Measurements from ENCODE around the gene TMEM135.
A peak's percentile ranks its signal among the peaks of the same experiment; 100 is the strongest.
"Not testable (repeated sequence)": the region's sequence is repeated elsewhere in the genome, so short reads cannot be mapped to it uniquely, and the experiment has no call there.

The TMEM135 gene

GRCh38 chr11:87081358-87081757, 43.6 kb downstream of the TMEM135 start:
- DNase-seq = peak; percentile 7

- no peak for DNase-seq
Measured at GRCh38 chr11:87082590-87082989, 44.9 kb downstream of the TMEM135 start.

- DNase-seq = no peak
Measured at GRCh38 chr11:87083029-87083428, 45.3 kb downstream of the TMEM135 start.

GRCh38 chr11:87092159-87092558, 54.4 kb downstream of the TMEM135 start:
- DNase-seq = no peak

GRCh38 chr11:87092567-87092966, 54.8 kb downstream of the TMEM135 start:
- no peak for DNase-seq

GRCh38 chr11:87097582-87097981, 59.8 kb downstream of the TMEM135 start:
- DNase-seq = peak; percentile 14

- no peak for DNase-seq
Measured at GRCh38 chr11:87101956-87102580, 64.3 kb downstream of the TMEM135 start.

GRCh38 chr11:87105826-87106225, 68.1 kb downstream of the TMEM135 start:
- not testable (repeated sequence) for DNase-seq

- not testable (repeated sequence) for DNase-seq
Measured at GRCh38 chr11:87107379-87107778, 69.6 kb downstream of the TMEM135 start.

GRCh38 chr11:87110443-87111131, 72.9 kb downstream of the TMEM135 start:
- DNase-seq = no peak

- no peak for DNase-seq
Measured at GRCh38 chr11:87114093-87114492, 76.4 kb downstream of the TMEM135 start.

GRCh38 chr11:87116185-87116584, 78.5 kb downstream of the TMEM135 start:
- no peak for DNase-seq

GRCh38 chr11:87120937-87121336, 83.2 kb downstream of the TMEM135 start:
- no peak for DNase-seq

GRCh38 chr11:87122852-87123251, 85.1 kb downstream of the TMEM135 start:
- DNase-seq = no peak

GRCh38 chr11:87125257-87125656, 87.5 kb downstream of the TMEM135 start:
- DNase-seq = no peak

- DNase-seq = no peak
Measured at GRCh38 chr11:87127101-87127500, 89.4 kb downstream of the TMEM135 start.

- no peak for DNase-seq
Measured at GRCh38 chr11:87128372-87128771, 90.6 kb downstream of the TMEM135 start.

- DNase-seq = no peak
Measured at GRCh38 chr11:87134524-87135106, 96.9 kb downstream of the TMEM135 start.

GRCh38 chr11:87136236-87136635, 98.5 kb downstream of the TMEM135 start:
- DNase-seq = no peak

GRCh38 chr11:87137711-87138110, 100.0 kb downstream of the TMEM135 start:
- no peak for DNase-seq

- no peak for DNase-seq
Measured at GRCh38 chr11:87139475-87139874, 101.7 kb downstream of the TMEM135 start.

GRCh38 chr11:87141322-87141721, 103.6 kb downstream of the TMEM135 start:
- DNase-seq = no peak

- DNase-seq = no peak
Measured at GRCh38 chr11:87141980-87142514, 104.3 kb downstream of the TMEM135 start.

- no peak for DNase-seq
Measured at GRCh38 chr11:87142594-87142993, 104.9 kb downstream of the TMEM135 start.
